Measurements from ENCODE around the gene P2RY12.

Gene P2RY12

GRCh38 chr3:151384741-151385174 lies at the start of gene P2RY12:
TSS of gene P2RY12 (minus strand) at chr3:151384753. CDS start at chr3:151338845, 45,908 bp downstream.
- DNase-seq = no peak

GRCh38 chr3:151432616-151433372 lies 48.2 kb upstream of the P2RY12 start:
- DNase-seq = no peak

- DNase-seq = no peak
Observed at GRCh38 chr3:151431940-151432339, 47.4 kb upstream of the P2RY12 start.

GRCh38 chr3:151430821-151431484 lies 46.4 kb upstream of the P2RY12 start:
- DNase-seq = no peak

GRCh38 chr3:151428386-151428785 lies 43.8 kb upstream of the P2RY12 start:
- no peak for DNase-seq

GRCh38 chr3:151426341-151426657 lies 41.7 kb upstream of the P2RY12 start:
- DNase-seq = no peak

- DNase-seq = no peak
Observed at GRCh38 chr3:151425627-151426340, 41.2 kb upstream of the P2RY12 start.

- no peak for DNase-seq
Observed at GRCh38 chr3:151423091-151423490, 38.5 kb upstream of the P2RY12 start.

GRCh38 chr3:151421938-151422337 lies 37.4 kb upstream of the P2RY12 start:
- DNase-seq = no peak

GRCh38 chr3:151419806-151420205 lies 35.3 kb upstream of the P2RY12 start:
- DNase-seq = no peak

- no peak for DNase-seq
Observed at GRCh38 chr3:151415289-151415688, 30.7 kb upstream of the P2RY12 start.

- DNase-seq = no peak
Observed at GRCh38 chr3:151412989-151413388, 28.4 kb upstream of the P2RY12 start.

- no peak for DNase-seq
Observed at GRCh38 chr3:151410891-151411559, 26.5 kb upstream of the P2RY12 start.

GRCh38 chr3:151407928-151408327 lies 23.4 kb upstream of the P2RY12 start:
- DNase-seq = no peak

- DNase-seq = no peak
Observed at GRCh38 chr3:151404316-151404715, 19.8 kb upstream of the P2RY12 start.

- no peak for DNase-seq
Observed at GRCh38 chr3:151403246-151403645, 18.7 kb upstream of the P2RY12 start.

GRCh38 chr3:151402349-151402748 lies 17.8 kb upstream of the P2RY12 start:
- DNase-seq = no peak

- no peak for DNase-seq
Observed at GRCh38 chr3:151400341-151400740, 15.8 kb upstream of the P2RY12 start.

GRCh38 chr3:151398895-151399294 lies 14.3 kb upstream of the P2RY12 start:
- DNase-seq = no peak

- no peak for DNase-seq
Observed at GRCh38 chr3:151395806-151396205, 11.3 kb upstream of the P2RY12 start.

GRCh38 chr3:151394611-151395010 lies 10.1 kb upstream of the P2RY12 start:
- DNase-seq = no peak

GRCh38 chr3:151393941-151394340 lies 9.4 kb upstream of the P2RY12 start:
- DNase-seq = no peak

GRCh38 chr3:151393146-151393830 lies 8.7 kb upstream of the P2RY12 start:
- no peak for DNase-seq
